Esophagus mucosa (tissue), 1 donor: ENCODE data around the gene PPIL6. TPM values are rescaled to one million over a fixed set of nuclear protein-coding genes. Genes with fewer than 3 reads are reported as not detected.
"Not testable (repeated sequence)": the region's sequence is repeated elsewhere in the genome, so short reads cannot be mapped to it uniquely, and the experiment has no call there.

Experiments
- ATAC-seq: fragments of 200-7000 bp; cut with Tn5 transposase; one replicate; pipeline ENCODE4 v1.9.1; 2020
- total RNA-seq: library from RNA; stranded (reverse); gene quantifications from one replicate; pipeline ENCODE4 v1.2.4, GENCODE V29; 2023
- donor health status: DM: yes; HTN: yes; CAD: no.

The PPIL6 gene
- total RNA-seq, 1 donor from 2014 or later = 0.84 TPM

DNA sequence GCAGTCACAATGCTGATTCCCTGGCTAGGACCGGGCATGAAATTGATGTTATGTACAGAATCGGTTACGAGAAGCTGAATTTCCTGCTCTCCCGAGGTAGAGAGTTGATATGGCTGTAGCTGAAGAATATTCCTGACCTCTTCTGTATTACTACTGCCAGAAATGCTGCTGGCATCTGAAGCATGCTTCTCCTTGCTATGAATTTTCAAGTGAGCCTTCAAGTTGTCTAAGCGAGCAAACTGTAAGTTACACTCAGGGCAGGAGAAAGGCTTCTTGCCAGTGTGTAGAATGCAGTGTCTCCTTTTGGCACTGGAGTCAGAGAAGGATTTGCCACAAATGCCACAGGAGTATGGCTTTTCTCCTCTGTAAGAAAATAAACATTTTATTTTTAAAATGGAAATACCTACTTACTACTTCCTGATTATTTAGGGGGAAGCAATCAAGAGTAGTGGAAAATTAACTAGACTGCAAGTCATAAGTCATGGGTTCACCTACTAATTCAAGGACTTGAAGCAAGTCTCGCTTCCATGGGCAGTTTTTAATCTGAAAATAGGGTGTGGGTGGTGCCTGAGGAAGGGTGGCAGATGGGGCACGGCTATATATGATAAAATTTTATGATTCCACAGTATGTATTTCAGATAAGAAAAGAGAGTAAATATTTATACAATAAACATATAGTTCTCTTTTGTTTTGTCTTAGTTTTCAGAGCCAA is 25.9 kb upstream of the PPIL6 start:
- no peak for ATAC-seq

DNA sequence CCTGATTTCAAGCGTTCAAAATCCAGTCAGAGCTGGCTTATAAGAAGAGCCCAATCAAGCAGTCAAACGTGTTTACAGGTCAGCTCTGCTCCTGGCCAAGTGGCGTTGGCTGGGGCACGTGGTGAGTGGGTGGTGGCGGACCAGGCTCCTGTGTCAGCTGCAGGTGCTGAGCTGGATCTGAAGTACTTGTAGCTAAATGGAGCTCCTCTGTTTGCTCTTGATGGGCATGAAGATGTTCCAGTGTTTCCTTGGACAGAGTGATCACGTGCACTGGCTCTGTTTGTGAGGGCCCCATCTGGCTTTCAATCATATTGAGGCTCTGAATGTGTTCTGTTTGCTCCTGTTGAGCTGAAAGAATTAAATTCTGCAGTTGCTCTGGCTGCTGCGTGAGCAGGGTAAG is 25.3 kb upstream of the PPIL6 start:
- no peak for ATAC-seq

GRCh38 chr6:109461733-109462526 is 21.5 kb upstream of the PPIL6 start:
- peak; percentile 91 for ATAC-seq

DNA sequence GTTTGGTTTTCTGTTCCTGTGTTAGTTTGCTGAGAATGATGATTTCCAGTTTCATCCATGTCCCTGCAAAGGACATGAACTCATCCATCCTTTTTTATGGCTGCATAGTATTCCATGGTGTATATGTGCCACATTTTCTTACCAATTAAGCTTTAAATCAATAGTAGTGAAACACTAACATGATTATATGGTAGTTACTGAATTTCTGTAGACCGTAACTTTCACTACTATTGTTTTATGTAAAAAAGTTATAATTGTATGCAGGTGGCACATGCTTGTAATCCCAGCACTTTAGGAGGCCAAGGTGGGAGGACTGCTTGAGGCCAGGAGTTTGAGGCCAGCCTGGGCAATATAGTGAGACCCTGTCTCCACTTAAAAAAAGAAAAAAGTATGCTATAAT is 20.8 kb upstream of the PPIL6 start:
- ATAC-seq = not testable (repeated sequence)

GRCh38 chr6:109460161-109460829 is 19.9 kb upstream of the PPIL6 start:
- no peak for ATAC-seq

- no peak for ATAC-seq
Measured at GRCh38 chr6:109458774-109459531, 18.5 kb upstream of the PPIL6 start.

GRCh38 chr6:109457562-109457996 is 17.2 kb upstream of the PPIL6 start:
- ATAC-seq = no peak

DNA sequence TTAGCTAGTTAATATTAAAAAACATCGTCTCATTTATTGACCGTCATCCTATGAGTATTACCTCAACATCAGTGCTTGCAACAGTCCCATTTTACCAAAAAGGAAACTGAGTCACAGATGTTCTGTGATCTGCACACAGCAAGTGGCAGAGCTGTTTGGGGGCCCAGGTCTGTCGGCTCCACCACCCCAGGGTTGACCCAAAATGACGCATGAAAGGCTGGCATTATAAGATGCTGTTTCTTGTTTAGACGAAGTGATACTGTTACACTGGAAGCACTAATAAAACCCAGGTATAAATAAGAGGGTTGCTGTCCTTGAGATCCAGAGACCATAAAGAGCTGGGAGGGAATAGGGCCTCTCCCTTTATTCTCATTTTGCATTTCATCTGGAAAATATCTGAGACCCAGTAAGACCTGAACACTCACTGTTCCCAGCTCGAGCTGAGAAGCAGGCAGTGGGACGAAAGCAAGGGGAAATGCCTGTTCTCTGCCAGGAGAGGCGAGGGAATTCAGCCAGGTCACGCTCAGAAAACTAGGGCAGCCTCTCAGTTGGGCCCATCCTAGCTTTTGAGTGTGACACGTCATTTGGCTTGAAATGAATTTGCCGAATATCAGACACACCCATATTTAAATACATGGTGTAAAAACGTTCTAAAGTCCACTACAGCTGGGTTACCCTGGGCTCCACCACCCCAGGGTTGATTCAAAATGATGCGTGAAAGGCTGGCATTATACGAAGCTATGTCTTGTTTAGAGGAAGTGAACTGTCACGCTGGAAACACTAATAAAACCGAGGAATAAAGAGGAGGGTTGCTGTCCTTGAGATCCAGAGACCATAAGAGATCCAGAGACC is 16.5 kb upstream of the PPIL6 start:
- ATAC-seq = peak; percentile 27

DNA sequence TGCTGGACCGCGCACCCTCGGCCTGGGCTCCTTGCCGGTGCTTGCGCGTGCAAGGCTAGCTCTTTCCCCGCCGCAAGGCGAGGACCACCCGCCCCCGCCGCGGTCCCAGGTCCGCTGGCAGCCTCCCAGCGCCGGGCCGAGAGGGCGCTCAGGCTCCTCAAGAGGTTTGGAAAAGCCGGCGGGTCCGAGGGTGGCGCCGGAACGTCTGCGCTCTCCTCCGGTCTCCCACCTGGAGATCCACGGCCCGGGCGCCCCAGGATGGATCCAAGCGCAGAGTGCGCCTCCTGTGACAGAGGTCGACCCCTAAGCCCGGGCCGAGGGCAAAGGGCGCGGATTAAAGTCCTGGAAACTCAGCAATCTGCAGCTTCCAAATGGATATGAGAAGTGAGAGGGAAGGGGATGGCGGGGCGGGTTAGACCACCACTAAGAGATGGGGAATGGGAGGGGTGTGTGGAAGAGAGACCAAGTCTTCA is 15.7 kb upstream of the PPIL6 start:
- ATAC-seq = peak; percentile 3

DNA sequence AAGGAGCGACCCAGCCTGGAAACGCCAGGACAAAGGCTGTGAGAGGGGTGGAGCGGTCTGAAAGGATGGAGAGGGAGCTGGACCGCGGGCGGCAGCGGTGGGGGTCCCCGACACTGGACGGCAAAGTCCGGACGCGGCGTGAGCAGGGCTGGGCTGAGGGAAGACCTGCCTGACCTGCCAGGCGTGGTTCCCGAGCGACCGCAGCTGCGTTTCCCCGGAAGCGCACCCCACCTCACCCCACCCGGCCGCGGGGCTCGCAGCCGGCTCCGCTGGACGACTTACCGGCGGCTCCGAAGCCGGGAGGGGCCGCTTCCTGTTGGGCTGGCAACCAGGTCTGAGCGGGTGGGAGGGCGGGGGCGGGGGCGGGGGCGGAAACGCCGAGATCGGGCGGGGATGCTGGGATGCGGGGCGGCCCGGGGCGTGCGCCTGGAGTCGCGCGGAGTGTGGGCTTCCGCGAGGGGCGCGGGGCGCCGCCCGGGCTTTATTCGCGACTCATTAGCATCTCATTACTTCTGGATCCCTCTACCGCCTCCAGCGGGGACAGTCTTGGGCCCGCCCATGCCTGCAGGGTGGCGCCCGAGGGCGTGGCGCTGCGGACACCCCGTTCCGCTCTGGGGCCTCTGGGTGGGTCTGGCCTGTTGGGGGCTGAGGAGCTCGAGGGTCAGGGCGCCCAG is 15.1 kb upstream of the PPIL6 start, which contains the start of gene MICAL1:
Gene MICAL1 (minus strand): TSS at position 336 of the 674 bp plus-strand sequence. CDS start 1,576 bp downstream, outside the sequence.
- peak; percentile 67 for ATAC-seq

GRCh38 chr6:109454496-109455436 is 14.3 kb upstream of the PPIL6 start:
- peak; percentile 15 for ATAC-seq

- no peak for ATAC-seq
Measured at GRCh38 chr6:109453594-109454495, 13.4 kb upstream of the PPIL6 start.

DNA sequence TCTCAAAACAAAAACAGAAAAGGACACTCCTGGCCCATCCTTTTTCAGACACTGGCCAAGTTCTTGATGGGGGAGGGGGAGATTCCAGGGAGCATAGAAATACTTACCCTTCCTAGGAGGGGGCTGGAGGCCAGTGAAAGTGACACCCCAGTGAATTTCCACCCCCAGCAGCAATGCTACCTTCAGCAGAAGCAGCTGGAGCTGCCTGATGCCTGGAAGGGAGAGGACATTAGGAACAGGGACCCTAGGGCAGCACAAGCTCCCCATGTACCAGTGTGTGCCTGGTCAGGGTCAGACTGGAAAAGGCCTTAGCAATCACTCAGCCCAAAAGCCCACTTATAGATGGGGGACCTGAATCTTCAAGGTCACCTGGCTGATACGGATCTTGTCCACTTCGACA is 12.7 kb upstream of the PPIL6 start:
- no peak for ATAC-seq

GRCh38 chr6:109452181-109452580 is 11.8 kb upstream of the PPIL6 start:
- ATAC-seq = no peak

DNA sequence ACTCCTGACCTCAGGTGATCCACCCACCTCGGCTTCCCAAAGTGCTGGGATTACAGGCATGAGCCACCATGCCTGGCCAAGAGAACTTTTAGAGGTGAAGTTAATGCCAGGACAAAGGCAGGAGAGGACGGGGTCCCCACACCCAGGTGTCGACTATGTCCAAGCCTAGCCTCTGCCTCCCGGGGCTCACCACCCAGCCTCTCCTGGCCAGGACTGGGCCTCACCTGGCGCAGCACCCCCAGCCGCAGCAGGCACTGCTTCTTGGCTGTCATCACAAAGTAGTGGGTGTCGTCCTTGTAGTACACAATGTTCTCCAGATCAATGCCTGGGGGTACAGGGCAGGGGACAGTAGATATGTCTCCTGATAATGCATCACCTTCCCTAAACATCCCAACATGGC is 10.9 kb upstream of the PPIL6 start:
- ATAC-seq = no peak

- no peak for ATAC-seq
Measured at GRCh38 chr6:109450801-109451200, 10.4 kb upstream of the PPIL6 start.

DNA sequence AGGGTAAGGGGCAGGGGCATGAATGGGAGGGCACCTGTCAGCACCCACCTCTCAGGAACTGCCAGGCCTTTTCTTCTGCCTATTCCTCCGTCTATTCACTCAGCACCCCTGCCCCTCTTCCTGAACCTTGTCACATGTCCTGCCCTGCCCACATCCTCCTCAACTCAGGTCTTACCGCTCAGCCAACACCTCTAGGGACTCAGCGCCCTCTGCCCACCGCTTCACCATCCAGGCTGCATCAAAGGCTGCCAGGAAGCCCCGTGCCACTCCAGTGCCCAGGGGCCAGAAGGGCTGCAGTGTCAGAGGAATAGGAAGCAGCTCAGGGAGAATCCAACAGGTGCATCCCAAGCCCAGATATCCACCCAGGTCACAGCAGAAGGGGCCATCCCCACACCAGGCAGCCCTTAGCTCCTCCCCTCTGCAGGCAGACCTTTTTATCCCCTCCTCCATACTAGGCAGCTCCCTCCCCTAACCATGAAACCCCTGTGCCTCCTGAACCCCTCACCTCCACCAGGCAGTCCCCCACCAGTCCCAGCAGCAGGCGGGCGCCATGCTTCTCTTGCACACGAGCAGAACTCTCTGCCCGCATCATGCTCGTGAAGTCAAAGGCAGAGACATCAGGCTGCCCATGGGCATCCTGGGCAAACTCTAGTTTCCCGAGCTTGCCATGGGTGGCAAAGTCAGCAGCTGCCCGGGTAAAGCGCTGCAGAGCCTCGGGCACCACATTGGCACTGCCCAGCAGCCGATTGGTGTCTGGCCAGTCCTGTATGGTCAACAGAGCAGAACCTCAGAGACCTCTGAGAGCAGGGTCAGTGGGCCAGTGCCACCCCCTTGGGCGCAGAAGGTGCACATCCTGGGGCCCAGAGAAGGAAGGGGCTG is 9.6 kb upstream of the PPIL6 start:
- peak; percentile 19 for ATAC-seq
